Activated naive CD8-positive, alpha-beta T cell treated with anti-CD3 and anti-CD28 coated beads, Interleukin-2, amount 50 U/mL, for 16 hours (primary cell): ENCODE data around the gene MSH3.
"Not testable (repeated sequence)": the region's sequence is repeated elsewhere in the genome, so short reads cannot be mapped to it uniquely, and the experiment has no call there.

ENCODE experiments used
- DNase-seq: peaks from one replicate; pipeline ENCODE4 v3.0.0-alpha.2; 2020; ENCODE audit warnings: low read depth, low spot score

The MSH3 gene

GRCh38 chr5:80796846-80797245, 142.4 kb downstream of the MSH3 start:
- no peak for DNase-seq

DNA sequence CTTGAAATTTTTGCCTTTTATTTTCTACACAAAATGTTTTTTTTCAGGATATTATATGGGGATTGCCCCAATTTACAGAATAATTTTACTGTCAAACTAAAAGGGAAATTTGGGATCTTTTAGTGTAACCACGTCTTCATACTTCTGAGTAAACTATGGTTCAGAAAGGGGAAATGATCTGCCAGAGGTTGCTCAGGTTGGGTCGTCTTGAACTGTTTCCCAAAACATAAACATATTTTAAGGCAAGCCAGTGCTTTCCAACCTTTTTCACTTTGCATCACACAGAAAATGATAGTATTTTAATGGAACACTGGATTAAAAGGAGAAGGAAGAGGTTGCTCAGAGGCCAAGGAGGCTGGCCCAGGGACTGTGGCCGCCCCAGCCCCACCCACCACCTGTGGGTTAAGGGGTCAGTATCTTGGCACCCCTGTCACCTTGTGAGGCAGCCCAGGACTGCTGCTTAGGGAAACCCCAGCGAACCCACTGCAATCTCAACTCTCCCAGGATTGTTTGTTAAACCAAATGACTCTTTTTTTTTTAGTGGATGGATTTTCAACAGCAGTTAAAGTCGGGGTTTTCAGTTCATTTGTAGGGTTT, 143.1 kb downstream of the MSH3 start:
- no peak for DNase-seq

DNA sequence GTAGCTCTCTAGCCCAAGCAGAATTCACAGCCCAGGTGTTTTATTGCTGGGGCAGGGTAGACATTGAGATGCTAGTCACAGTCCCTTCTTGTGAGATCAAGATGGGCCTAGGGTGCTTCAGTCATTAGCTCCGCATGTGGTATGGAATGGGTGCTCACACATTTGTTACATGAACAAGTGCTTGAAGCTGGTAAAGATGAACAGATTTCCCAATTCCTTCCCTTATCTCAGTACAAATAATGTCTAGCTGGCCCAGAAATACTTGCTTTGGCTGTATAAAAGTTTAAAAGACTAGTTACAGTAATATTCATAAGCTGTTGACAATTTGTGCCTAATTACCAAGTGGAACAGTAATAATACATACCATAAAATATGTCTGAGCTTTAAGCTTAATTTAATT, 143.7 kb downstream of the MSH3 start:
- DNase-seq = no peak

- DNase-seq = no peak
Measured at GRCh38 chr5:80798633-80799032, 144.2 kb downstream of the MSH3 start.

GRCh38 chr5:80799041-80799440, 144.6 kb downstream of the MSH3 start:
- DNase-seq = no peak

DNA sequence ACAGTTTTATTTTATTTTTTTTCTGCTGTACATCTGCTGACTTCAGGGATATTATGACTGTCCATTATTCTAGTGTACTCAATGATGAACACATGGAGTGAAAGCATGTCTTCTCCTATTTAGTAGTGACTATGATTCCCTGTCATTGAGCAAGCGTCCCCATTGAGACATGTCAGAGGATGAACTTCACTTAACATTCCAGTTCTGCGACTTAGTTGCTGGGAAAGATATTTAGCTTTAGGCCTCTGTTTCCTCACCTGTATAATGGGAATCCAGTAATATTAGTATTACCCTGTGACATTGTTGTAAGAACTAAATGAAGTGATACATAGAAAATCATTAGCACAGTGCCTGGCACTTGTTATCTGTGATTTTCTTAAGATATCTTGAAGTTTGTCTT, 145.1 kb downstream of the MSH3 start:
- no peak for DNase-seq

DNA sequence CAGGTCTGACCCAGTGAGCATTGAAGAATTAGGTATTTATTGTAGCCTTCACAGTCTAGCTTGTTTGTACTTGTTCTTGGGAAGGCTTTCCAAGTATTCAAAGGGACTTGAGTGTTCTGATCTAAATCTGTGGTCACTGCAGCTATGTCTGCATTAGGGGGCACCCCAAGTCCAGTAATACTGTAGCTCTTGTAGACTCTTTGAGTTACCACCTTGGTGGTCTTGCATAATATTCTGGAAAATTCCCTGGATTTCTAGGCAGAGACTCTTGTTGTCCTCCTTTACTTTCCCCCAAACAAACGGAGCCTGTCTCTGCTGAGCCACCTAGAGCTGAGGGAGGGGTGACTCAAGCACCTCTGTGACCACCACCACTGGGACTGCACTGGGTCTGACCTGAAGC, 149.9 kb downstream of the MSH3 start:
- DNase-seq = no peak

DNA sequence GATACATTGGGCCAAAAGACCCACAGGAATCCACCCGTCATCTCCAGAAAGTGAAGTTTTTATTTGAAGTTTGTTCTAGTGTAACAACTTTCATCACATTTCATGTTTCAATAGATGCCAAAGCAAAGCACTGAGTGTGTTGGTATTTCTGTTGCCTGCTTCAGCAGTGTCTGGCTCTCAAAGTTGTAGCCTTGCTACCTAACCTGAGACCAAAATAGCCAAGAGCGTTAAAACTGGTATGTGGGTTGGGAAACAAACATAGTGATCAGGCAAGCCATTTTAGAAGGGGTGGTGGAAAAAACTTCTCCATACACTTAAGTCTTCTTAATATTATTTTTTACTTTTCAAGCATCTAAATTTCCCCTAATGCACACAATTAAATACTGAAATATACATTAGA, 150.6 kb downstream of the MSH3 start:
- DNase-seq = no peak

GRCh38 chr5:80806929-80807328, 152.5 kb downstream of the MSH3 start:
- DNase-seq = no peak

DNA sequence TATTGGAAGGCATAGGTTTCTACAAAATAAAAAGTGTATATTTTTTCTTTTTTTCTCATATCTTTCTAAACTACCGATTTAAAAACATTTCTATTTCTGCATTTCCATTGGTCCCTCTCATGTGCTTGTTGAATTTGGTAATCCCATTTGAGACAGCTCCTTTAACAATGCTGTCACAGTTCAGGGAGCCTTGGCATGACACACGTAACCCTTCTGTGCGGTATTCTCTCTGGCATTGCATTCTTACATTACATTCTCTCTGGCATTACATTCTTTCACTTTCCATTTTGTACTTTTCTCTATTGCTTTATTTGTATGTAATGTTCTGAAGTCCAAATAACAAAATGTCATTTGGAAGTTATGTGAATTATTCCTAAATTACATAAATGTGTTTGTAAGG, 155.0 kb downstream of the MSH3 start:
- DNase-seq = no peak

- DNase-seq = no peak
Measured at GRCh38 chr5:80810425-80810824, 156.0 kb downstream of the MSH3 start.

- DNase-seq = no peak
Measured at GRCh38 chr5:80816590-80816989, 162.1 kb downstream of the MSH3 start.

DNA sequence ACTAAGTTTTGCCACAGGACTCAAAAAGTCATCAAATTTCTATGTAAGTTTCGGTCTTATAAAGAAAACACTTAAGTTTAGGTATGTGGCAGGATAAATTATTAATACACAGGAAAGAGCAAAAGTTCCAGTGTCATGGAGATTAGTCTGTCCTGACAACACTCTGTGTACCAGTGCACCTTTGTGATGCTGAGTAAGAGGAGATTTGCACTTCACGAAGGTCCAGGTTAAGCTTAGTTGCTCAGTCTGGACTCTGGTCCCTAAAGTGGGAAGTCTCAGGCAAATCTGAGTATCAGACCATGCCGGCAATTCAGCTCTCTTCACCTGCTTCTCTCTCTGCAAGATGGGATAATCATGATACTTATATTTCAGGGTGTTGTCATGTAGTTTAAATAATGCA, 166.2 kb downstream of the MSH3 start:
- no peak for DNase-seq

DNA sequence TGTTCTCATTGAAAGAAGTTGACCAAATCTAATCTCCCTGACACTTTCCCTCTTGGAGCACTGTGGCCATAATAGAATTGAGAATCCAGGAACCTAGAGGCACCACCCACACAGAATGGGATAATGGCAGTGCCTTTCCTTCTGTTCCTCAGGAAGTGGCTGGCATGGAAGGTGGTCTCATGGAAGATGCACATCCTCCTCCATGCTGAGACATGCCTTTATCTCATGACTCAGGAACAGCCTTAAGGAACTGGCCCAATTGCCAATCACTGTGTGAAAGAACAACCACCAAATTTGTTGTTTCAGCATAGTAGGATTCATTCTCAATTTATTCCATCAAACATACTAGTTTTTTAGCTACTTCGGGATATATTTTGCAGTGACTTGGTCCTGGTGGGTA, 168.2 kb downstream of the MSH3 start:
- no peak for DNase-seq

DNA sequence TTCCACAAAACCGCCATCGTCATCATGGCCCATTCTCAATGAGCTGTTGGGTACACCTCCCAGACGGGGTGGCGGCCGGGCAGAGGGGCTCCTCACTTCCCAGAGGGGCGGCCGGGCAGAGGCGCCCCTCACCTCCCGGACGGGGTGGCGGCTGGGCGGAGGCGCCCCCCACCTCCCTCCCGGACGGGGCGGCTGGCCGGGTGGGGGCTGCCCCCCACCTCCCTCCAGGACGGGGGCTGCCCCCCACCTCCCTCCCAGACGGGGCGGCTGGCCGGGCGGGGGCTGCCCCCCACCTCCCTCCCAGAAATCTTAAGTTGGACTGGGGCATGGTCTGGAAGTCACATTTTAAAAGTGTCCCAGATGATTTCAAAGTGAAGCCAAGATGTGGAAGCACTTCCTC, 169.7 kb downstream of the MSH3 start:
- DNase-seq = not testable (repeated sequence)

DNA sequence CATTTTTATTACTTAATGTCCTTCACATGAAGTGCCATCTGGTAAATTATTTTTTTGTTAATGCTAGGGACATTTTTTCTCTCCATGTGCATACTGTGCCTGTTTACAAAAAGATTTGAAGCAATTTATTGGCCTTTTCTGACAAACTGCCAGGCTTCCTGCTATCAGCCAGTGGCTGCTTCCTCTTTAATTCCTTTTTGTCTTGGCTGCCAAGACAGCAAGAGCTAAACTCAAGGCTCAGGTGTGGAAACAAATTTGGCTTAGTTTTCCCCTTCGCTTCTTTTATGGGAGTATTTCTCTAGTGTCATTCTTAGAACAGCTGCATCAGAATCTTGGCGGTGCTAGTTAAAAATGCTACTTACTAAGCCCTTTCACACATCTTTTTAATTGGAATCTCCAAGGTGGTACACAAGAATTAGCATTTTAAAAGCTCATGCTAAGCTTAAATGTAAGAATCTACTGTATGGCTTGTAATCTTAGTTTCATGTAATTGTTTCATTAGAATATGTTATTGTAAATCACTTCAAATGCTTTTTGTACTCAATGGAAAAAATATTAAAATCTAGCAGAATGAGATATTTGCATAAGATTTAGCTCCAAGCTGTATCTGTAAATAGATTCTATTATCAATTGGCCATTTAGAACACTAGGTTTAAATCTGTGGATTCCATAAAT, 171.5 kb downstream of the MSH3 start:
- no peak for DNase-seq

GRCh38 chr5:80834710-80835109, 180.3 kb downstream of the MSH3 start:
- no peak for DNase-seq

- no peak for DNase-seq
Measured at GRCh38 chr5:80835128-80835527, 180.7 kb downstream of the MSH3 start.

DNA sequence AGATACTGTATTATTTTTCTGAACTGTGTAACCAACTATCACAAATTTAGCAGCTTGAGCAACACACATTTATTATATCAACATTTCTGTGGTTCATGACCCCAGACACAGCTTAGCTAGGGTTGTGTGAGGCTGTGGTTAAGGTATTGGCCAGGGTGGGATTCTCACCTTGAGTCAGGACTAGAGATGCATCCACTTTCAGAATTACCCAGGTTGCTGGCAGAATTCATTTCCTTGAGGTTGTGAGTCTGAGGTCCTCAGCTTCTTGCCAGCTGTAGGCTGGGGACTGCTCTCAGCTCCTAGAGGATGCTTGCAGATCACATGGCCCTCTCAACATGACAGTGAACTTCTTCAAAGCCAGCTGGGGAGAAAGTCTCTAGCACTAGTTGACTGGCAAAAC, 183.2 kb downstream of the MSH3 start:
- DNase-seq = no peak

DNA sequence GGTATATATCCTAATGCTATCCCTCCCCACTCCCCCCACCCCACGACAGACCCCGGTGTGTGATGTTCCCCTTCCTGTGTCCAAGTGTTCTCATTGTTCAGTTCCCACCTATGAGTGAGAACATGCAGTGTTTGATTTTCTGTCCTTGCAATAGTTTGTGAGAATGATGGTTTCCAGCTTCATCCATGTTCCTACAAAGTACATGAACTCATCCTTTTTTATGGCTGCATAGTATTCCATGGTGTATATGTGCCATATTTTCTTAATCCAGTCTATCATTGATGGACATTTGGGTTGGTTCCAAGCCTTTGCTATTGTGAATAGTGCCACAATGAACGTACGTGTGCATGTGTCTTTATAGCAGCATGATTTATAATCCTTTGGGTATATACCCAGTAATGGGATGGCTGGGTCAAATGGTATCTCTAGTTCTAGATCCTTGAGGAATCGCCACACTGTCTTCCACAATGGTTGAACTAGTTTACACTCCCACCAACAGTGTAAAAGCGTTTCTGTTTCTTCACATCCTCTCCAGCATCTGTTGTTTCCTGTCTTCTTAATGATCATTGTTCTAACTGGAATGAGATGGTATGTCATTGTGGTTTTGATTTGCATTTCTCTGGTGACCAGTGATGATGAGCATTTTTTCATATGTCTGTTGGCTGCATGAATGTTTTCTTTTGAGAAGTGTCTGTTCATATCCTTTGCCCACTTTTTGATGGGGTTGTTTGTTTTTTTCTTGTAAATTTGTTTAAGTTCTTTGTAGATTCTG, 186.8 kb downstream of the MSH3 start:
- not testable (repeated sequence) for DNase-seq

DNA sequence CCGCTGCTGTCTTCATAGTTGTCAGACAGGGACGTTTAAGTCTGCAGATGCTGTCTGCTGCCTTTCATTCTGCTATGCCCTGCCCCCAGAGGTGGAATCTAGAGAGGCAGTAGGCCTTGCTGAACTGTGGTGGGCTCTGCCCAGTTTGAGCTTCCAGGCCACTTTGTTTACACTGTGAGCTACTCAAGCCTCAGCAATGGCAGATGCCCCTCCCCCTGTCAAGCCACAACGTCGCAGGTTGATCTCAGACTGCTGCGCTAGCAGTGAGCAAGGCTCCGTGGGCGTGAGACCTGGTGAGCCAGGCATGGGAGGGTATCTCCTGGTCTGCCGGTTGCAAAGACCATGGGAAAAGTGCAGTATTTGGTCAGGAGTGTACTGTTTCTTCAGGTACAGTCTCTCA, 192.0 kb downstream of the MSH3 start:
- DNase-seq = not testable (repeated sequence)

DNA sequence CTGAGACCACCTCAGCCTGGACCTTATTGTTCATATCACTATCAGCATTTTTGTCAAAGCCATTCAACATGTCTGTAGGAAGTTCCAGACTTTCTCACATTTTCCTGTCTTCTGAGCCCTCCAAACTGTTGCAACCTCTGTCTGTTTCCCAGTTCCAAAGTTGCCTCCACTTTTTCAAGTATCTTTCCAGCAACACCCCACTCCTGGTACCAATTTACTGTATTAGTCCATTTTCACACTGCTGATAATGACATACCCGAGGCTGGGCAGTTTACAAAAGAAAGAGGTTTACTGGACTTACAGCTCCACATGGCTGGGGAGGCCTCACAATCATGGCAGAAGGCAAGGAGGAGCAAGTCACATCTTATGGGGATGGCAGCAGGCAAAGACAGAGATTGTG, 195.7 kb downstream of the MSH3 start:
- not testable (repeated sequence) for DNase-seq
